HepG2 (cell line): ENCODE data around the gene SLC66A3. TPM values are rescaled to one million over a fixed set of nuclear protein-coding genes. Genes with fewer than 3 reads are reported as not detected.

Source experiments
- ATAC-seq: fragments of 200-7000 bp; cut with Tn5 transposase; 3 replicates; pipeline ENCODE4 v1.9.1; 2020; ENCODE audit warnings: mild to moderate bottlenecking, moderate library complexity
- BruUV-seq: library from RNA; stranded (reverse); fragments of 400-500 nt; replicated peaks from 2 replicates; lab custom pipeline; 2021; lab: Mats Ljungman, UMichigan
- CTCF ChIA-PET: fragments of 300-600 bp; formaldehyde crosslinking; extraction: SDS; loops from one replicate; lab custom pipeline; 2021; ENCODE audit warnings: low total read pairs, inconsistent platforms, low intra/inter-chr PET ratio; lab: Yijun Ruan, JAX
- POLR2A ChIA-PET: fragments of 350-600 bp; sonication (Branson Sonifier 250); formaldehyde crosslinking; loops from one replicate; lab custom pipeline; 2020; ENCODE audit warnings: antibody characterized with exemption, inconsistent platforms; lab: Yijun Ruan, JAX
- DNase-seq: peaks from one replicate; pipeline ENCODE4 v3.0.0-alpha.2; 2015; ENCODE audit warnings: low spot score
- FAIRE-seq: peaks from 3 replicates; lab custom pipeline; 2011; peaks lifted over from hg19 to GRCh38; lab: Jason Lieb, UNC
- H2AFZ ChIP-seq: one replicate; pipeline ENCODE4 v1.6.1; 2011; ENCODE audit warnings: low read length, inconsistent platforms
- H3K27ac ChIP-seq: fragments of 300-600 bp; 3 replicates; pipeline ENCODE4 v1.8.0; 2011; ENCODE audit warnings: mixed run types, mild to moderate bottlenecking, mixed read lengths, low read length, inconsistent platforms; ENCODE audit not compliant: insufficient read depth; ENCODE audit errors: extremely low read length
- H3K27me3 ChIP-seq, 2 experiments: fragments of 200-600 bp in 1 of 2; 2 replicates in 1 of 2; 3 replicates in 1 of 2; pipeline versions ENCODE4 v1.6.0 to v1.8.0; 2011; ENCODE audit warnings: low read length in 2 of 2, mild to moderate bottlenecking in 2 of 2, moderate library complexity in 2 of 2, inconsistent platforms in 1 of 2; ENCODE audit not compliant: insufficient read depth in 2 of 2, control insufficient read depth in 1 of 2
- H3K36me3 ChIP-seq, 2 experiments: fragments of 200-600 bp in 1 of 2; replicated peaks in 1 of 2; 2 replicates in 1 of 2; 3 replicates in 1 of 2; pipeline versions ENCODE4 v1.5.1 to v1.8.0; 2011; ENCODE audit warnings: low read length in 2 of 2, inconsistent platforms in 1 of 2; ENCODE audit not compliant: insufficient read depth in 2 of 2, control insufficient read depth in 1 of 2
- H3K4me1 ChIP-seq: 2 replicates; pipeline ENCODE4 v1.5.1; 2012; ENCODE audit warnings: low read length, inconsistent platforms; ENCODE audit not compliant: insufficient read depth
- H3K4me2 ChIP-seq: 2 replicates; pipeline ENCODE4 v1.6.0; 2011; ENCODE audit warnings: low read depth, low read length, inconsistent platforms
- H3K4me3 ChIP-seq, 3 experiments: fragments of 200-600 bp in 1 of 3; sonication (generic), shearing (Covaris generic) in 1 of 3; replicated peaks in 1 of 3; 2 replicates each; pipeline ENCODE4 v1.5.1; 2011 to 2016; ENCODE audit warnings: low read length in 3 of 3, inconsistent platforms in 2 of 3, low read depth in 2 of 3, mild to moderate bottlenecking in 2 of 3, control low read depth in 1 of 3, mixed read lengths in 1 of 3; ENCODE audit not compliant: insufficient read depth in 1 of 3
- H3K79me2 ChIP-seq: one replicate; pipeline ENCODE4 v1.6.1; 2011; ENCODE audit warnings: low read length, inconsistent platforms; ENCODE audit not compliant: insufficient read depth
- H3K9ac ChIP-seq: 2 replicates; pipeline ENCODE4 v1.6.0; 2011; ENCODE audit warnings: mild to moderate bottlenecking, low read depth, low read length, inconsistent platforms; ENCODE audit not compliant: insufficient read depth
- H3K9me3 ChIP-seq: 2 replicates; pipeline ENCODE4 v1.5.1; 2012; ENCODE audit warnings: mild to moderate bottlenecking, low read length
- H4K20me1 ChIP-seq: 2 replicates; pipeline ENCODE4 v1.6.0; 2011; ENCODE audit warnings: inconsistent platforms, mild to moderate bottlenecking, low read length, moderate library complexity; ENCODE audit not compliant: insufficient read depth
- CREB1 ChIP-seq, 2 experiments: fragments of 450-650 bp in 1 of 2; IDR thresholded peaks; 2 replicates each; pipeline ENCODE4 v1.6.1; 2016 to 2017; ENCODE audit warnings: control low read depth in 1 of 2, mild to moderate bottlenecking in 1 of 2, missing compliant biosample characterization in 1 of 2, missing genetic modification characterization in 1 of 2
- FOXO4 ChIP-seq: sonication (generic); formaldehyde crosslinking; conservative IDR thresholded peaks from 2 replicates; pipeline ENCODE4 v1.8.1; 2023; ENCODE audit warnings: missing genetic modification reagents
- HNF4A ChIP-seq: sonication (generic); formaldehyde crosslinking; IDR thresholded peaks from 2 replicates; pipeline ENCODE4 v1.4.0; 2020; ENCODE audit warnings: missing genetic modification reagents
- JARID2 ChIP-seq: sonication (generic); formaldehyde crosslinking; IDR thresholded peaks from 2 replicates; pipeline ENCODE4 v1.8.1; 2023; ENCODE audit warnings: missing genetic modification reagents, inconsistent platforms; ENCODE audit not compliant: insufficient replicate concordance
- NCOR1 ChIP-seq: fragments of 200-600 bp; sonication (generic); IDR thresholded peaks from 2 replicates; pipeline ENCODE4 v1.7.0; 2017; ENCODE audit warnings: antibody characterized with exemption, low read length, borderline replicate concordance
- SATB2 ChIP-seq: sonication (generic); formaldehyde crosslinking; IDR thresholded peaks from 2 replicates; pipeline ENCODE4 v1.5.0; 2020; ENCODE audit warnings: missing genetic modification reagents
- TAF1 ChIP-seq: sonication (generic); formaldehyde crosslinking; IDR thresholded peaks from 2 replicates; pipeline ENCODE4 v1.4.0; 2020; ENCODE audit warnings: missing genetic modification reagents
- ZBTB3 ChIP-seq: sonication (generic); formaldehyde crosslinking; IDR thresholded peaks from 2 replicates; pipeline ENCODE4 v1.4.0; 2020; ENCODE audit warnings: low read depth, mild to moderate bottlenecking, moderate library complexity, missing genetic modification reagents, borderline replicate concordance
- ZNF670 ChIP-seq: sonication (generic); formaldehyde crosslinking; IDR thresholded peaks from 2 replicates; pipeline ENCODE4 v1.8.0; 2022; ENCODE audit warnings: mild to moderate bottlenecking, missing genetic modification reagents, borderline replicate concordance
- ZNF790 ChIP-seq: sonication (generic); formaldehyde crosslinking; IDR thresholded peaks from 2 replicates; pipeline ENCODE4 v1.8.0; 2022; ENCODE audit warnings: missing genetic modification reagents, mild to moderate bottlenecking, borderline replicate concordance
- WGBS: methylation state at CpG from one replicate; pipeline ENCODE4 v1.1.6; 2017; ENCODE audit warnings: low lambda C conversion rate; 5-methylcytosine and 5-hydroxymethylcytosine counted together
- in situ Hi-C: cut with HindIII; loops from 2 replicates; pipeline ENCODE4 v1.10.0; 2017; ENCODE audit warnings: low pct_unique_long_range_greater_than_20kb; ENCODE audit not compliant: extremely low pct_ligation_motif_present
- intact Hi-C: fragments of 100-400 bp; cut with micrococcal nuclease; formaldehyde crosslinking; loops from one replicate; pipeline ENCODE4 v1.10.0; 2022; ENCODE audit not compliant: unreplicated experiment
- polyA plus RNA-seq, 8 experiments: library from polyadenylated mRNA; depleted of rRNA in 3 of 8; stranded (reverse) in 7 of 8; unstranded in 1 of 8; fragments of >200 nt; fragmentation: Illumina TruSeq in 4 of 8; extraction: Trizol in 4 of 8; gene quantifications; 2 replicates each; pipeline versions ENCODE4 v1.2.1 to v1.2.3, GENCODE V29; 2011 to 2016; ENCODE audit warnings: low read depth in 4 of 8, missing spikeins in 1 of 8, mixed read lengths in 1 of 8; ENCODE audit not compliant: insufficient read depth in 1 of 8
- total RNA-seq, 5 experiments: library from RNA; depleted of rRNA; stranded (reverse); fragments of >200 nt; fragmentation: Illumina TruSeq; extraction: Trizol; gene quantifications; 2 replicates each; pipeline ENCODE4 v1.2.3, GENCODE V29; 2016; ENCODE audit warnings: low read depth in 1 of 5
- TF ChIP-seq, protein P1 (sequence below): sonication (generic); formaldehyde crosslinking; IDR thresholded peaks from 2 replicates; pipeline ENCODE4 v1.5.1; 2020; ENCODE audit warnings: missing genetic modification reagents, mild to moderate bottlenecking, borderline replicate concordance
- TF ChIP-seq, protein P2 (sequence below): IDR thresholded peaks from 2 replicates; pipeline ENCODE4 v1.4.0; 2020; ENCODE audit warnings: mild to moderate bottlenecking, missing genetic modification reagents

The SLC66A3 gene
- total and polyA plus RNA-seq, 2 of the 13 experiments (the other 11 are each of a cell fraction or from before 2014, with no cell fraction given) = 2.2 to 3.7 TPM

DNA sequence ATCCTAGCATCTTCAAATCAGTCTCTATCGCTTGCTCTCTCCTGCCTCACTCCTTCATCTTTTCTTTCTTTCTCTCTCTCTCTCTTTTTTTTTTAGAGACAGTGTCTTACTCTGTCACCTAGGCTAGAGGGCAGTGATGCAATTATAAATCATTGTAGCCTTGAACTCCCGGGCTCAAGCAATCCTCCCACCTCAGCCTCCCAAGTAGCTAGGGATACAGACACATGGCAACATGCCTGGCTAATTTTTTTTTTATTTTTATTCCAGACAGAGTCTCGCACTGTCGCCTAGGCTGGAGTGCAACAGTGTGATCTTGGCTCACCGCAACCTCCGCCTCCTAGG lies 10.6 kb upstream of the SLC66A3 start (continued):
- TF ChIP-seq, protein P1, sequence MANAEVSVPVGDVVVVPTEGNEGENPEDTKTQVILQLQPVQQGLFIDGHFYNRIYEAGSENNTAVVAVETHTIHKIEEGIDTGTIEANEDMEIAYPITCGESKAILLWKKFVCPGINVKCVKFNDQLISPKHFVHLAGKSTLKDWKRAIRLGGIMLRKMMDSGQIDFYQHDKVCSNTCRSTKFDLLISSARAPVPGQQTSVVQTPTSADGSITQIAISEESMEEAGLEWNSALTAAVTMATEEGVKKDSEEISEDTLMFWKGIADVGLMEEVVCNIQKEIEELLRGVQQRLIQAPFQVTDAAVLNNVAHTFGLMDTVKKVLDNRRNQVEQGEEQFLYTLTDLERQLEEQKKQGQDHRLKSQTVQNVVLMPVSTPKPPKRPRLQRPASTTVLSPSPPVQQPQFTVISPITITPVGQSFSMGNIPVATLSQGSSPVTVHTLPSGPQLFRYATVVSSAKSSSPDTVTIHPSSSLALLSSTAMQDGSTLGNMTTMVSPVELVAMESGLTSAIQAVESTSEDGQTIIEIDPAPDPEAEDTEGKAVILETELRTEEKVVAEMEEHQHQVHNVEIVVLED (CRISPR knock-in tag) = no peak
- no peak for TF ChIP-seq ZNF670 (CRISPR knock-in tag)
- no peak for TF ChIP-seq HNF4A (CRISPR knock-in tag)
- TF ChIP-seq, all 625 proteins: peak for 0

GRCh38 chr2:11145350-11145749 lies 9.9 kb upstream of the SLC66A3 start:
- FAIRE-seq = no peak
- H3K4me3 ChIP-seq = no peak overlapping the region
- in situ Hi-C loops = no loop called here
- no peaks in the 10 kb centered on the region for H4K20me1 ChIP-seq
- ATAC-seq = no peak
- no peak for TF ChIP-seq NCOR1
- TF ChIP-seq ZNF790 (CRISPR knock-in tag) = no peak
- no peak for TF ChIP-seq FOXO4
- TF ChIP-seq JARID2 (CRISPR knock-in tag) = no peak
- no peak for TF ChIP-seq CREB1 (IDR thresholded peaks at IDR 0.05)
- TF ChIP-seq CREB1 (CRISPR knock-in tag; IDR thresholded peaks at IDR 0.05) = no peak
- TF ChIP-seq TAF1 (CRISPR knock-in tag) = no peak
- no peak for TF ChIP-seq SATB2 (CRISPR knock-in tag)
- TF ChIP-seq, protein P2, sequence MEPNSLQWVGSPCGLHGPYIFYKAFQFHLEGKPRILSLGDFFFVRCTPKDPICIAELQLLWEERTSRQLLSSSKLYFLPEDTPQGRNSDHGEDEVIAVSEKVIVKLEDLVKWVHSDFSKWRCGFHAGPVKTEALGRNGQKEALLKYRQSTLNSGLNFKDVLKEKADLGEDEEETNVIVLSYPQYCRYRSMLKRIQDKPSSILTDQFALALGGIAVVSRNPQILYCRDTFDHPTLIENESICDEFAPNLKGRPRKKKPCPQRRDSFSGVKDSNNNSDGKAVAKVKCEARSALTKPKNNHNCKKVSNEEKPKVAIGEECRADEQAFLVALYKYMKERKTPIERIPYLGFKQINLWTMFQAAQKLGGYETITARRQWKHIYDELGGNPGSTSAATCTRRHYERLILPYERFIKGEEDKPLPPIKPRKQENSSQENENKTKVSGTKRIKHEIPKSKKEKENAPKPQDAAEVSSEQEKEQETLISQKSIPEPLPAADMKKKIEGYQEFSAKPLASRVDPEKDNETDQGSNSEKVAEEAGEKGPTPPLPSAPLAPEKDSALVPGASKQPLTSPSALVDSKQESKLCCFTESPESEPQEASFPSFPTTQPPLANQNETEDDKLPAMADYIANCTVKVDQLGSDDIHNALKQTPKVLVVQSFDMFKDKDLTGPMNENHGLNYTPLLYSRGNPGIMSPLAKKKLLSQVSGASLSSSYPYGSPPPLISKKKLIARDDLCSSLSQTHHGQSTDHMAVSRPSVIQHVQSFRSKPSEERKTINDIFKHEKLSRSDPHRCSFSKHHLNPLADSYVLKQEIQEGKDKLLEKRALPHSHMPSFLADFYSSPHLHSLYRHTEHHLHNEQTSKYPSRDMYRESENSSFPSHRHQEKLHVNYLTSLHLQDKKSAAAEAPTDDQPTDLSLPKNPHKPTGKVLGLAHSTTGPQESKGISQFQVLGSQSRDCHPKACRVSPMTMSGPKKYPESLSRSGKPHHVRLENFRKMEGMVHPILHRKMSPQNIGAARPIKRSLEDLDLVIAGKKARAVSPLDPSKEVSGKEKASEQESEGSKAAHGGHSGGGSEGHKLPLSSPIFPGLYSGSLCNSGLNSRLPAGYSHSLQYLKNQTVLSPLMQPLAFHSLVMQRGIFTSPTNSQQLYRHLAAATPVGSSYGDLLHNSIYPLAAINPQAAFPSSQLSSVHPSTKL = no peak
- no peak for TF ChIP-seq ZBTB3
- BruUV-seq = no TSS peak
- POLR2A ChIA-PET = interaction anchor here (1.8 kb wide), 1 partner anchor 10 kb away, joined by 6 read pairs; the partner anchor contains the start of gene SLC66A3
- intact Hi-C loops = no loop called here
- no peaks in the 10 kb centered on the region for H3K9me3 ChIP-seq
- CTCF ChIA-PET = no interaction called here
- H2AFZ ChIP-seq = no peak overlapping the region
- no peaks in the 10 kb centered on the region for H3K4me1 ChIP-seq
- no peak overlapping the region for H3K4me2 ChIP-seq
- no peaks in the 10 kb centered on the region for H3K36me3 ChIP-seq
- no peak overlapping the region for H3K27ac ChIP-seq
- H3K27me3 ChIP-seq = peaks cover 9 to 52% of the 10 kb centered on the region in 2 experiments; a peak in 4 of 5 replicates
- H3K79me2 ChIP-seq = no peaks in the 10 kb centered on the region
- no peak for DNase-seq
- WGBS = 79% methylated on average over 1 of the region's 1 CpG
- H3K9ac ChIP-seq = no peak overlapping the region
